ENCODE results near the gene LSMEM2.
"Not testable (repeated sequence)": the region's sequence is repeated elsewhere in the genome, so short reads cannot be mapped to it uniquely, and the experiment has no call there.

The LSMEM2 gene

DNA sequence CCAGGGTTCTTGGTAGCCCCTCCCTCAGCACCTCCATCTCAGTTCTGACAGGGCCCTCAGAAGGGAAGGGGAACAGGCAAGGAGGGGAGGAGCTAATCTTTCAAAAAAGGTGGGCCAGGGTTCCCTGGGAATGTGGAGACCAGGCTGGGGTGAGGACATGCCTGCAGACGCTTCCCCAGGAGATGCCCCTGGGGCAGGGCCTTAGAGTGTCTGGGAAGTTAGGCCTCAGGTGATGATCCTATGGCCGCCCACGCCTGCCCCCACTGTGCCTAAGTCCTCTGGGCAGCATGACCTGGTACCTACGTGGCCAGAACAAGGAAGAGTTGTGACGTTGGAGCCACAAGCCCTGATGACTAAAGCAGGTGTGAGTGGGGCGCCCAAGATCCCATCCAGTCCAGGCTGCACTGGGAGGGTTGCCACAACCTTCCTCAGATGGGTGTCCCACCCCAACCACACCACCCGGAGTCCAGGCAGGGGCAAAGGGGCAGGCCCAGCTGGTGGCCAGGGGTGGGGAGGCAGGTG, 13.9 kb upstream of the LSMEM2 start:
- no peak for DNase-seq (ENCODE audit: low read depth in 2 of 2)

- no peak for DNase-seq (ENCODE audit: low read depth in 2 of 2)
These were observed 13.3 kb upstream of the LSMEM2 start for GRCh38 chr3:50265571-50265970.

DNA sequence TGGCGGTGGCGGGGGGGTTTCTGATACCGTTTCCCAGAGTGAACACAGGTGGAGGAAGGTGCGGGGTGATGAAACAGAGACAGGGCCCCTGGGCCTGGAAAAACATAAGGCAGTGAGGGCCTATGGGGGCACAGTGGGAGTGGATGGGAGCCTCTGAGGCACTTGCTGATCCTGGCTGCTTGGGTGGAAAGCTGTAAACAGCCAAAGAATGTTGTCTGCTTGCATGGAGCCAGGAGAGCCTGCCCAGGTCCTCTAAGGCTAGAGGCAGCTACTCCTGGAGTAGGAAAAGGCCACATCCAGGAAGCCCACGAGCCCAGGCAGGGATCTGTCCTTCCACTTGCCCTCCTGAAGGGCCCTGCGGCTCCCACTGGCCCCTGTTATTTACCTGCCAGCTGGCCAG, 12.9 kb upstream of the LSMEM2 start:
- DNase-seq (ENCODE audit: low read depth in 2 of 2) = no peak

DNA sequence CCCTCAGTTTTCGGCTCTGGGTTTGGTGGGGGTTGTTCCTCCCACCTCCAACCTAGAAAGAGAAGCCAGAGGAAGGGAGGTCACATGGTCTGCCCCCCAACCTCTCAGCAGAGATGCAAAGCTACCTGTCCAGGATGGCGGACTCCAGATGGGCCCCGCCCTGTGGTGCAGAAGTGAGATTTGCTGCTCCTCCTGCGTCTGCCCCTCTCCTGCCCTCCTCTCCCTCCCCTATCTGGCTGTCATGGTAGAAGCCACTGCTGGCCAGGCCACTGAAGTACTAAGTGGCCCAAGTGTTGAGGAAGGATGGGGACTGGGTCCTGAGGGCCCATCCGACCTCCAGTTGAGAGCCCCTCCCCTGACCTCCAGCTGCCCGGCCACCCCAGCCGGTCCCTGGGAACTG, 12.1 kb upstream of the LSMEM2 start:
- no peak for DNase-seq (ENCODE audit: low read depth in 2 of 2)

- no peak for DNase-seq (ENCODE audit: low read depth in 2 of 2)
These were observed 11.5 kb upstream of the LSMEM2 start for GRCh38 chr3:50267280-50267913.

DNA sequence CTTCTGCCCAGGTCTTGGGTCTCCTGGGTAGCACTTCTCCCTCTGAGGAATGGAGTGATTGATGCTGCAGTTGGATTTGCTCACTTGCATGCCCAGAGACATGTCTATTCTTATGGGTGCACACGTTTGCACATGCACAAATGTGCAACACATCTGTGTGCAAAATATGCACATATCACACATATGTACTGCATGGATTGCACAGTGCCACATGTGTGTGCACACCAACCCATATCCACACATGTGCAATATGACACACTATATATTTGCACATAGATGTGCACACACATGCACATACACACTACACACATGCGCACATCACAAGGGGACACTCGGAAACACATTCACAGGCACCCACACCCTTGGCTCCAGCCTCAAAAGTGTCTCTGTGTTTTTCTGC, 10.6 kb upstream of the LSMEM2 start:
- DNase-seq (ENCODE audit: low read depth in 2 of 2) = no peak

DNA sequence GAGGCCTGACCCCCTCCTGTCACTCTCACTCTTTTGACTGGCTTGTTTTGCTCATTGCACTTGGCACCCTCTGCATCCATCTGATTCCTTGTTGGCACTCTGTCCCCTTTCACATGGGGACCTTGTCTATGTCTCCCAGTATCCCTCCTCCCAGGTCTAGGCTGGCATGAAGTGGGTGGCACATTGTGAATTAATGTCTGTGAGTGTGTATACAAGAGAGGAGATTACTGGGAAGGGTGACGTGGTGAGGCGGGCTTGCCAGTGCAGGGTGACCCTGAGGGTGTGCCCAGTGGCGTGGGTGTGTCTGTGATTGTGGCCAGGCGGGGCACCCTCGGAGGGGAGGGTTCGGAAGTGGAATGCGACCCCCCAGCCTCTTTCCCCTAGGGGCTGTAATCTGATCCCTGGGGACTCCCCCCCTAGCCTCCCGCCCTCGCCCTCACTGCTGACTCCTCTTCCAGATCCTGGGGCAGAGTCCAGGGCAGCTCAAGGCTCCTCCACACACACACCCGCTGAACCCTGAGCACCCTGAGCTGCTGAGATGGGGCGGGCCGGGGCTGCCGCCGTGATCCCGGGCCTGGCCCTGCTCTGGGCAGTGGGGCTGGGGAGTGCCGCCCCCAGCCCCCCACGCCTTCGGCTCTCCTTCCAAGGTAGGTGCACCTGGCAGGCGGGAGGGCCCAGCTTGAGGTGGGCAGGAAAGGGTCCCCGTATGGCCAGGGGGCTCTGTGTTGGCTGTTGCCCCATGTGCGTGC, 10.0 kb upstream of the LSMEM2 start, which contains the start of gene SEMA3B:
SEMA3B (plus strand) TSS at position 445 of the 749 bp plus-strand sequence; CDS start at position 539, 94 bp downstream.
- no peak for DNase-seq (ENCODE audit: low read depth in 2 of 2)

- no peak for DNase-seq (ENCODE audit: low read depth in 2 of 2)
These were observed 9.4 kb upstream of the LSMEM2 start for GRCh38 chr3:50269460-50269859.

DNA sequence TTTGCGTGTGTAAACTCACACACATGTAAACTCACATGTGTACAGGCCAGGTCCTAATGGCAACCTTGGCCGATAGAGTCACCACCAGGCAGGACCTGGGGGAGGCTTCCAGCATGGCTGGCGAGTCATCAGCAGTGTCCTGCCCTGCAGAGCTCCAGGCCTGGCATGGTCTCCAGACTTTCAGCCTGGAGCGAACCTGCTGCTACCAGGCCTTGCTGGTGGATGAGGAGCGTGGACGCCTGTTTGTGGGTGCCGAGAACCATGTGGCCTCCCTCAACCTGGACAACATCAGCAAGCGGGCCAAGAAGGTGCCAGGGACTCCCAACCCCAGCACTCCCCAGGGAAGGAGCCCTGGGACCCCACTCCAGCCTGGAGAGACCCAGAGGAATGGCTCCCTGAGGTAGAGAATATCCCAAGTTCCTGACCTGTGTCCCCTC, 8.9 kb upstream of the LSMEM2 start:
- no peak for DNase-seq (ENCODE audit: low read depth in 2 of 2)

DNA sequence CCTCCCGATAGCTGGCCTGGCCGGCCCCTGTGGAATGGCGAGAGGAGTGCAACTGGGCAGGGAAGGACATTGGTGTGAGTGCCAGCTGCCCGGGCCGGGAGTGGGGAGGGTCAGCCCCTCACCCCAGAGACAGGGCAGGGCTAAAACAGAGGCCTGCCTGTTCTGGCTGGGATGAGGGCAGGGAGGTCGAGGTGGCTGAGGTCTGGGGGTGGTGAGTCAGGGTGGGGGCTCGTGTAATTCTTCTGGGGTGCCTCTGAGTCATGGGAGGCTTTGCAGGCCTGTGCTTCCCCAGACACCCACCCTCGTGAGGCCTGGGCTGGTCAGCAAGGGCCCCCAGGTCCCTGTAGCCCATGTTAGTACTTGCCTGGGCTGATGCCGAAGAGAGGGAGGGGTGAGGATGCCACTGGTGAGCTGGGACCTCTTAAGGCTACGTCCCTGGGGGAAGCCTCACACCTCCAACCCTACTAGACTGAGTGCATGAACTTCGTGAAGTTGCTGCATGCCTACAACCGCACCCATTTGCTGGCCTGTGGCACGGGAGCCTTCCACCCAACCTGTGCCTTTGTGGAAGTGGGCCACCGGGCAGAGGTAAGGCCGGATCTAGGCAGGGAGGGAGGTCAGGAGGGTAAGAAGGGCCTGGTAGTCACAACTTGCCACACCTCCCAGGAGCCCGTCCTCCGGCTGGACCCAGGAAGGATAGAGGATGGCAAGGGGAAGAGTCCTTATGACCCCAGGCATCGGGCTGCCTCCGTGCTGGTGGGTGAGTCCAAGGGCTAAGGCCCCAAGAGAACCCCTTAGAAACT, 8.3 kb upstream of the LSMEM2 start:
- DNase-seq (ENCODE audit: low read depth in 2 of 2) = no peak

- DNase-seq (ENCODE audit: low read depth in 2 of 2) = no peak
These were observed 7.5 kb upstream of the LSMEM2 start for GRCh38 chr3:50271314-50271936.

DNA sequence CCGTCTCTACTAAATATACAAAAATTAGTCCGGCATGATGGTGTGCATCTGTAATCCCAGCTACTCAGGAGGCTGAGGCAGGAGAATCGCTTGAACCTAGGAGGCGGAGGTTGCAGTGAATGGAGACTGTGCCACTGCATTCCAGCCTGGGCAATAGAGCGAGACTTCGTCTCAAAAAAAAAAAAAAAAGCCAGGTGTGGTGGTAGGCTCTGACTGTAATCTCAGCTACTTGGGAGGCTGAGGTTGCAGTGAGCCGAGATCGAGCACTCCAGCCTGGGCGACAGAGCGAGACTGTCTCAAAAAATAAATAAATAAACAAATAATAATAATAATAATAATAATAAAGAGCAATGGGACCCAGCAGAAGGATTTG, 6.4 kb upstream of the LSMEM2 start:
- DNase-seq (ENCODE audit: low read depth in 2 of 2) = not testable (repeated sequence)

DNA sequence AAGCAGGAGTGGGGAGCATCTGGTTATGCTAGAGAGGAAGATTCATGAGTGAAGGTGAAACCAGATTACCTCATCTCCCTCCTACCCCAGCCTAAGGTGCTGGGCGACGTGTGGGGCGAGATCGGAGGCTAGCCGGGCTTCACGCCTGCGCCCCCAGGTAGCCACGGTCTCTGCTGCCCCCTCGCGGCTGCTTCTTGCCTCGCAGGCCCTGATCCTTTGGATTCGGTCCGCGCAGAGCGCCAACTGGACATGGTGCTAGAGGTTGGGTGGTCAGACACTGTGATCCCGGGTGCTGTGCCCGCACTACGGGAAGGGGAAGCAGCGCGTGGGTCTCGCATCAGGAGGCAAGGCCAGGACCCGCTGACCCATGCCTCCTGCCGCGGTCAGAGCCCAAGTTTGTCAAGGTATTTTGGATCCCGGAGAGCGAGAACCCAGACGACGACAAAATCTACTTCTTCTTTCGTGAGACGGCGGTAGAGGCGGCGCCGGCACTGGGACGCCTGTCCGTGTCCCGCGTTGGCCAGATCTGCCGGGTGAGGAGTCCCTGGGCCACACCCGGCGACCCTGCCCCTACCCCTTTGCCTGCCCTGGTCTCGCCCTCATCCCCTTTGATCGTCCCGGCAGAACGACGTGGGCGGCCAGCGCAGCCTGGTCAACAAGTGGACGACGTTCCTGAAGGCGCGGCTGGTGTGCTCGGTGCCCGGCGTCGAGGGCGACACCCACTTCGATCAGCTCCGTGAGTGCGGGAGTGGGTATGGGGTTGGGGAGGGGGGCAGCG, 5.8 kb upstream of the LSMEM2 start:
- peak; percentile 87 to 96 for DNase-seq (ENCODE audit: low read depth in 2 of 2)

DNA sequence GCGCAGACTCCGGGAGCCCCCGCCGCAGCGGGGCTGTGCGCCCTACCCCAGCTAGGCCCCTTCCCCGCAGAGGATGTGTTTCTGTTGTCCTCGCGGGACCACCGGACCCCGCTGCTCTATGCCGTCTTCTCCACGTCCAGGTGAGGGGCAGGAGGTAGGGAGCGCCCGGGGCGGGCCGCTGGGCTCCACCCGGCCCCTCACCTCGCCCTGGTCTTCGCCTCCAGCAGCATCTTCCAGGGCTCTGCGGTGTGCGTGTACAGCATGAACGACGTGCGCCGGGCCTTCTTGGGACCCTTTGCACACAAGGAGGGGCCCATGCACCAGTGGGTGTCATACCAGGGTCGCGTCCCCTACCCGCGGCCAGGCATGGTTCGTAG, 5.2 kb upstream of the LSMEM2 start:
- DNase-seq (ENCODE audit: low read depth in 2 of 2) = no peak

- DNase-seq (ENCODE audit: low read depth in 2 of 2) = peak; percentile 76 to 82
These were observed 4.3 kb upstream of the LSMEM2 start for GRCh38 chr3:50274371-50275104.

DNA sequence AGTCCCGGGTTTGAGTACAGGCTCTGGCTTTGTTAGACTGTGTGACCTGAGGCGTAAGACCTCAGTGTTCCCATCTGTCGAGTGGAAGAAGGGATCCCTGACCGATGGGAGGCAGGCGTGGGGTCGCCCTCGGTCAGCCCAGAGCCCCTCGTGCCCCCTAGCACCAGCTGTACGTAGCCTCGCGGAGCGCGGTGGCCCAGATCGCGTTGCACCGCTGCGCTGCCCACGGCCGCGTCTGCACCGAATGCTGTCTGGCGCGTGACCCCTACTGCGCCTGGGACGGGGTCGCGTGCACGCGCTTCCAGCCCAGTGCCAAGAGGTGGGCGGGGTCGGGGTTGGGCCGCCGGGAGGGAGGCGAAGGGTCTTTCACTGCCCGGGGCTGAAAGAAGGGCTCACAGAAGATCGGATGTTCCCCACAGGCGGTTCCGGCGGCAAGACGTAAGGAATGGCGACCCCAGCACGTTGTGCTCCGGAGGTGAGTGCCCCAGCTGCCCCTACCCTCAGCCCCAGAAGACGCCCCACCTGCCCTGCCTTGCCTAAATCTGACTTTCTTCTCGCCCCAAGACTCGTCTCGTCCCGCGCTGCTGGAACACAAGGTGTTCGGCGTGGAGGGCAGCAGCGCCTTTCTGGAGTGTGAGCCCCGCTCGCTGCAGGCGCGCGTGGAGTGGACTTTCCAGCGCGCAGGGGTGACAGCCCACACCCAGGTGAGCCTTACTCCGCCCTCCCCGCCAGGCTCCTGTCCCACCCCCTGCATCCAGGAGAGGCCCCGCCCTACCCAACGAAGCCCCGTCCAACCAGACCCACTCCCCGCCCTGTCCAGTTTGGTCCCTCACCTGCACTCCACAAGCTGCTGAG, 3.5 kb upstream of the LSMEM2 start:
- DNase-seq (ENCODE audit: low read depth in 2 of 2) = no peak

- DNase-seq (ENCODE audit: low read depth in 2 of 2) = no peak
These were observed 2.7 kb upstream of the LSMEM2 start for GRCh38 chr3:50275996-50276761.

DNA sequence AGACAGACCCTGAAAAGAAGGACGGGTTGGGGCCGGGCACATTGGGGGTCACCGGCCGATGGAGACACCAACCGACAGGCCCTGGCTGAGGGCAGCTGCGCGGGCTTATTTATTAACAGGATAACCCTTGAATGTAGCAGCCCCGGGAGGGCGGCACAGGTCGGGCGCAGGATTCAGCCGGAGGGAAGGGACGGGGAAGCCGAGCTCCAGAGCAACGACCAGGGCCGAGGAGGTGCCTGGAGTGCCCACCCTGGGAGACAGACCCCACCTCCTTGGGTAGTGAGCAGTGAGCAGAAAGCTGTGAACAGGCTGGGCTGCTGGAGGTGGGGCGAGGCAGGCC, 2.2 kb upstream of the LSMEM2 start:
- no peak for DNase-seq (ENCODE audit: low read depth in 2 of 2)

All from stimulated activated CD4-positive, alpha-beta T cell treated with anti-CD3 and anti-CD28 coated beads, Interleukin-4, amount 100 ng/mL, for 48 hours (primary cell).